Thyroid gland (tissue), 4 donors: Measurements from ENCODE around the gene PREB. TPM values are rescaled to one million over a fixed set of nuclear protein-coding genes. Genes with fewer than 3 reads are reported as not detected.
A peak's percentile ranks its signal among the peaks of the same experiment; 100 is the strongest.
"Not testable (repeated sequence)": the region's sequence is repeated elsewhere in the genome, so short reads cannot be mapped to it uniquely, and the experiment has no call there.

Experiments
- DNase-seq, 2 donors: peaks; one replicate each; pipeline ENCODE4 v3.0.0-alpha.2; 2019
- H3K27ac ChIP-seq, 3 donors: fragments of 200-600 bp; sonication (generic); 1 replicate in 2 of 3; 2 replicates in 1 of 3; pipeline ENCODE4 v1.5.1; 2016 to 2019; ENCODE audit warnings: mild to moderate bottlenecking in 1 of 3, moderate library complexity in 1 of 3
- H3K27me3 ChIP-seq: fragments of 200-600 bp; sonication (generic); one replicate; pipeline ENCODE4 v1.5.1; 2019
- H3K36me3 ChIP-seq, 2 donors: fragments of 200-600 bp; sonication (generic); one replicate each; pipeline ENCODE4 v1.5.1; 2016 to 2019
- H3K4me1 ChIP-seq, 2 donors: fragments of 200-600 bp; sonication (generic); one replicate each; pipeline ENCODE4 v1.5.1; 2017 to 2019
- H3K4me3 ChIP-seq, 3 donors: fragments of 200-600 bp; sonication (generic); replicated peaks in 1 of 3; 1 replicate in 2 of 3; 2 replicates in 1 of 3; pipeline ENCODE4 v1.5.1; 2016; ENCODE audit warnings: mild to moderate bottlenecking in 1 of 3
- H3K9me3 ChIP-seq: fragments of 200-600 bp; sonication (generic); one replicate; pipeline ENCODE4 v1.5.1; 2017
- POLR2A ChIP-seq, 2 donors: fragments of 450-650 bp; IDR thresholded peaks; one replicate each; pipeline ENCODE4 v1.6.1; 2017; ENCODE audit warnings: antibody characterized with exemption in 2 of 2, mild to moderate bottlenecking in 2 of 2, moderate library complexity in 1 of 2
- WGBS, 2 donors: methylation state at CpG; one replicate each; pipeline ENCODE4 v1.1.5; 2017; 5-methylcytosine and 5-hydroxymethylcytosine counted together
- intact Hi-C: fragments of 100-400 bp; cut with DNase I; formaldehyde crosslinking; loops from one replicate; pipeline ENCODE4 v1.15.1; 2023
- total RNA-seq, 4 donors: library from RNA; depleted of rRNA; stranded (reverse); fragments of >200 nt; gene quantifications; one replicate each; pipeline ENCODE4 v1.2.3, GENCODE V29; 2016
- TF ChIP-seq, protein P1 (sequence below), 6 experiments: fragments of 200-600 bp in 3 of 6; fragments of 450-650 bp in 3 of 6; sonication (generic) in 3 of 6; IDR thresholded peaks; one replicate each; pipeline ENCODE4 v1.5.1; 2016 to 2019; ENCODE audit warnings: antibody characterized with exemption in 6 of 6, mild to moderate bottlenecking in 2 of 6, inconsistent platforms in 1 of 6, moderate library complexity in 1 of 6

PREB gene
- total RNA-seq, 4 donors from 2014 or later, result 52.4 to 84.0 (median 55.2) TPM

DNA sequence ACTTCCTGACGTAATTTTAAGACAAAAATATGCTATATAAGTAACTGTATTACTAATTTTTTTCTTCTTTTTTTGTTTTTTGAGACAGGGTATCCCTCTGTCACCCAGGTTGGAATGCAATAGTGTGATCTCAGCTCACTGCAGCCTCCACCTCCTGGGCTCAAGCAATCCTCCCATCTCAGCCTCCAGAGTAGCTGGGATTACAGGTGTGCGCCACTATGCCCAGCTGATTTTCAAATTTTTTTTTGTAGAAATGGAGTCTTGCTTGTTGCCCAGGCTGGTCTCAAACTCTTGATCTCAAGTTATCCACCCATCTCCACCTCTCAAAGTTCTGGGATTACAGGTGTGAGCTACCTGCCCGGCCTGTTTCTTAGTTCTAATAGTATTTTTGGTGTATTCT, 44.0 kb upstream of the PREB start:
- Histone ChIP-seq H3K9me3 (no peaks in the 10 kb centered on the region), H3K27me3 (no peaks in the 10 kb centered on the region), H3K4me3 (no peak overlapping the region), H3K27ac (no peak overlapping the region), H3K36me3 (no peaks in the 10 kb centered on the region), H3K4me1 (peaks cover 0 to 16% of the 10 kb centered on the region in 2 donors)
- 85 to 93% methylated on average over 3 of the region's 3 CpGs for WGBS, 2 donors
- no peak for DNase-seq
- intact Hi-C loops, result no loop called here
- TF ChIP-seq, protein P1, sequence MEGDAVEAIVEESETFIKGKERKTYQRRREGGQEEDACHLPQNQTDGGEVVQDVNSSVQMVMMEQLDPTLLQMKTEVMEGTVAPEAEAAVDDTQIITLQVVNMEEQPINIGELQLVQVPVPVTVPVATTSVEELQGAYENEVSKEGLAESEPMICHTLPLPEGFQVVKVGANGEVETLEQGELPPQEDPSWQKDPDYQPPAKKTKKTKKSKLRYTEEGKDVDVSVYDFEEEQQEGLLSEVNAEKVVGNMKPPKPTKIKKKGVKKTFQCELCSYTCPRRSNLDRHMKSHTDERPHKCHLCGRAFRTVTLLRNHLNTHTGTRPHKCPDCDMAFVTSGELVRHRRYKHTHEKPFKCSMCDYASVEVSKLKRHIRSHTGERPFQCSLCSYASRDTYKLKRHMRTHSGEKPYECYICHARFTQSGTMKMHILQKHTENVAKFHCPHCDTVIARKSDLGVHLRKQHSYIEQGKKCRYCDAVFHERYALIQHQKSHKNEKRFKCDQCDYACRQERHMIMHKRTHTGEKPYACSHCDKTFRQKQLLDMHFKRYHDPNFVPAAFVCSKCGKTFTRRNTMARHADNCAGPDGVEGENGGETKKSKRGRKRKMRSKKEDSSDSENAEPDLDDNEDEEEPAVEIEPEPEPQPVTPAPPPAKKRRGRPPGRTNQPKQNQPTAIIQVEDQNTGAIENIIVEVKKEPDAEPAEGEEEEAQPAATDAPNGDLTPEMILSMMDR (IDR thresholded peaks at IDR 0.05), result no peak
- no peak for TF ChIP-seq POLR2A (IDR thresholded peaks at IDR 0.05)

DNA sequence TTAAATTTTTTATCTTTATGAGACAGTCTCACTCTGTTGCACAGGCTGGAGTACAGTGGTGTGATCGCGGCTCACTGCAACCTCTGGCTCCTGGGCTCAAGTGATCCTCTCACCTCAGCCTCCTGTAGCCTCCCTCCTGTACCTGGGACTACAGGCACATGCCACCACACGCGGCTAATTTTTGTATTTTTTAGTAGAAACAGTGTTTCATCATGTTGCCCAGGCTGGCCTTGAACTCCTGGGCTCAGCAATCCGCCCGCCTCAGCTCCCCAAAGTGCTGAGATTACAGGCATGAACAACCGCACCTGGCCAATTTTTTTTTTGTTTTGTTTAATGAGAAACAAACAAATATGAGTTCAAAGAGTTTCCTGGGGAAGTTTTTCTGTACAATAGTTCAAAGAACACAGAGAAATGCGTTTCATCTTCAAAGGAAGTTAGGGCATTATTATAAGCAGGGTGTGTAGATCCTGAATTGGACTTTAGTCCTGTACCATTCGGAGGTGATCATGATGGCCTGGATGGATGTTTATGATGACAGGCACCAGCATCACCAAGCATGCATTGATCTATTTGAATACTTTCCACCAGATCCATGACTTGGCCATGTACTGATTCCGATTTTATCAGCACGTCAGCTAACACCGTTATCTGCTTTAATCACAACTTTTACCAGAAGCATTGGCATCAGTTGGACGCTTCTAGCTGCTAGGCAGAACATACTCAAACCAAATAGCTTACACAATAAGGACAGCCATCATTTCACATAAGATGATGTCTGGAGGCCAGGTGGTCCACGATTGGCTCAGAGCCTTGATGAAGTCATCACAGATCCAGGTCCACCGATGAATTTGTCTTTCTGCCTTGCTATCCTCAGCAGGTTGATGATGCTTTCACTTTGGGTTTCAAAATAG, 43.3 kb upstream of the PREB start:
- intact Hi-C loops, result no loop called here
- DNase-seq, result no peak
- Histone ChIP-seq H3K9me3 (no peaks in the 10 kb centered on the region), H3K27ac (no peak overlapping the region), H3K27me3 (no peaks in the 10 kb centered on the region), H3K4me3 (no peak overlapping the region), H3K4me1 (peaks cover 0 to 16% of the 10 kb centered on the region in 2 donors), H3K36me3 (no peaks in the 10 kb centered on the region)
- TF ChIP-seq, protein P1 (IDR thresholded peaks at IDR 0.05), result no peak
- no peak for TF ChIP-seq POLR2A (IDR thresholded peaks at IDR 0.05)
- WGBS, 2 donors, result 85 to 89% methylated on average over 15 of the region's 15 CpGs

DNA sequence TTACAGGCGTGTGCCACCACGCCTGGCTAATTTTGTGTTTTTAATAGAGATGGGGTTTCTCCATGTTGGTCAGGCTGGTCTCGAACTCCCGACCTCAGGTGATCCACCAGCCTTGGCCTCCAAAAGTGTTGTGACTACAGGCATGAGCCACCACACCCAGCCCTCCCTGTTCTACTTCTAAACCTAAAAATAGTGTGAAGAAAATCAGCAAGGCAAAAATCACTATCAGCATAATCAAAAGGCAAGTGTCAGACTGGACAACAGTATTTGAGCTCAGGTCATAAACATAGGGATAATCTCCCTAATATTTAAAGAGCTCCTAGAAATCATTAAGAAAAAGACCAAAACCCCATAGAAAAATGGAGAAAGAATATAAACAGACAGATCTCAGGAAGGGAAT, 41.3 kb upstream of the PREB start:
- 75 to 82% methylated on average over 4 of the region's 4 CpGs for WGBS, 2 donors
- H3K27me3 ChIP-seq, H3K36me3 ChIP-seq, H3K27ac ChIP-seq, H3K9me3 ChIP-seq, DNase-seq, intact Hi-C loops, H3K4me3 ChIP-seq: not testable (repeated sequence)
- peaks cover 0 to 12% of the 10 kb centered on the region in 2 donors for H3K4me1 ChIP-seq

GRCh38 chr2:27175330-27175729, 40.9 kb upstream of the PREB start:
- TF ChIP-seq, protein P1 (IDR thresholded peaks at IDR 0.05), result no peak
- TF ChIP-seq POLR2A (IDR thresholded peaks at IDR 0.05), result no peak
- Histone ChIP-seq H3K9me3 (no peaks in the 10 kb centered on the region), H3K27ac (no peak overlapping the region), H3K4me3 (no peak overlapping the region), H3K4me1 (peaks cover 0 to 14% of the 10 kb centered on the region in 2 donors), H3K36me3 (no peaks in the 10 kb centered on the region), H3K27me3 (no peaks in the 10 kb centered on the region)
- intact Hi-C loops, result no loop called here
- WGBS, 2 donors, result 48 to 62% methylated on average over 8 of the region's 8 CpGs
- DNase-seq, result peak; percentile 37 to 44

DNA sequence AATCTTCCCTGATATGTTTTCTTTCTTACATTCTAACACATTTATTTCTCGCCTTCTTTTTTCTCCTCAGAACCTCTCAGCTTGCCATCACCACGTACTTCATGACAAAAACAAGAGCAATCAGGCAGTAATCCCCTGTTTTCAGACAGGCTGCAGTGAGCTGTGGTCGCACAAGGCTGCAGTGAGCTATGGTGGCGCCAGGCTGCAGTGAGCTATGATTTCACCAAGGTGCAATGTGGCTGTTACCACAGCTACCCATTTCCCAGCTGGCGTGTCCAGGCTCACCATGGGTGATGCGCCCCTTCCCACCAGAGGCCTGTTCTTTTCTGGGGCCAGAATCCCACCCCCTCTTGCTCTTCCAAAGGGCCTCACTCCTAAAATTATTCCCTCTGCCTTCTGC, 40.2 kb upstream of the PREB start:
- WGBS, 2 donors, result 67 to 73% methylated on average over 6 of the region's 6 CpGs
- peaks cover 0 to 15% of the 10 kb centered on the region in 2 donors for H3K4me1 ChIP-seq
- H3K4me3 ChIP-seq, result no peak overlapping the region
- H3K27ac ChIP-seq, result no peak overlapping the region
- no peaks in the 10 kb centered on the region for H3K36me3 ChIP-seq
- no peak for DNase-seq
- no peaks in the 10 kb centered on the region for H3K27me3 ChIP-seq
- no peaks in the 10 kb centered on the region for H3K9me3 ChIP-seq
- TF ChIP-seq POLR2A (IDR thresholded peaks at IDR 0.05), result no peak
- TF ChIP-seq, protein P1 (IDR thresholded peaks at IDR 0.05), result no peak
- intact Hi-C loops, result no loop called here
